ENCODE results near the gene MACROD2. TPM values are rescaled to one million over a fixed set of nuclear protein-coding genes. Genes with fewer than 3 reads are reported as not detected.

Gene MACROD2
- total RNA-seq, 4 donors from 2014 or later = 4.6 to 33.0 (median 8.3) TPM

GRCh38 chr20:15056246-15056645 lies 1060.9 kb downstream of the MACROD2 start:
- Histone ChIP-seq H3K27me3 (no peaks in the 10 kb centered on the region), H3K36me3 (no peaks in the 10 kb centered on the region), H3K4me1 (no peaks in the 10 kb centered on the region), H3K4me3 (no peak overlapping the region), H3K9me3 (peaks cover 2 to 5% of the 10 kb centered on the region in 2 donors), H3K27ac (no peak overlapping the region)
- no peak for DNase-seq
- in situ Hi-C loops (cut with MboI; ENCODE audit: low pct_ligation_motif_present in 1 of 4, low pct_unique_long_range_greater_than_20kb in 1 of 4, low sequenced_read_pairs in 3 of 4) = no loop called here
- TF ChIP-seq POLR2AphosphoS5 (IDR thresholded peaks at IDR 0.05) (no peak), POLR2A (IDR thresholded peaks at IDR 0.05) (no peak), EP300 (IDR thresholded peaks at IDR 0.05; ENCODE audit: low read depth) (no peak), CTCF (IDR thresholded peaks at IDR 0.05) (no peak)
- 60 to 74% methylated on average over 1 to 5 of the region's 5 CpGs for WGBS, 2 donors (ENCODE audit: low coverage in 1 of 2)
- intact Hi-C loops (cut with DNase I; ENCODE audit: low total_unique reads) = no loop called here

DNA sequence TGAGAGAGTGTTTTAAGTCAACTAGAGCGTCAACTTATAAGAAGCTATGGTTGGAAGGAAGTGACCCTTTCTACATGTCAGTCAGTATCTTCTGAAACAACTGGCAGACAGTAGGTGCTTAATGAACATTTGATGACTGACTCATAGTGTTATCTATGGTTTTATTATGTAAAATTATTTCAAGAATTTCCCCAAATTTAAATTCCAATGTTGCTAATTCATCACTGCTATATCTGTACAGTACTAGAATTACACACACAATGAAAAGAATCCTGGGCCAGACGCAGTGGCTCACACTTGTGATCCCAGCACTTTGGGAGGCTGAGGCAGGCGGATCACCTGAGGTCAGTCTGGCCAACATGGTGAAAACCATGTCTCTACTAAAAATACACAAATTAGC lies 1063.5 kb downstream of the MACROD2 start:
- DNase-seq = no peak
- TF ChIP-seq POLR2AphosphoS5 (IDR thresholded peaks at IDR 0.05) (no peak), POLR2A (IDR thresholded peaks at IDR 0.05) (no peak), EP300 (IDR thresholded peaks at IDR 0.05; ENCODE audit: low read depth) (no peak), CTCF (IDR thresholded peaks at IDR 0.05) (no peak)

GRCh38 chr20:15059438-15059837 lies 1064.1 kb downstream of the MACROD2 start:
- Histone ChIP-seq H3K36me3 (no peaks in the 10 kb centered on the region), H3K27ac (no peak overlapping the region), H3K4me1 (no peaks in the 10 kb centered on the region), H3K27me3 (no peaks in the 10 kb centered on the region), H3K4me3 (no peak overlapping the region), H3K9me3 (no peaks in the 10 kb centered on the region)
- DNase-seq = no peak
- in situ Hi-C loops (cut with MboI; ENCODE audit: low pct_ligation_motif_present in 1 of 4, low pct_unique_long_range_greater_than_20kb in 1 of 4, low sequenced_read_pairs in 3 of 4) (no loop called here), intact Hi-C loops (cut with DNase I; ENCODE audit: low total_unique reads) (no loop called here)
- TF ChIP-seq POLR2A (IDR thresholded peaks at IDR 0.05) (no peak), EP300 (IDR thresholded peaks at IDR 0.05; ENCODE audit: low read depth) (no peak), POLR2AphosphoS5 (IDR thresholded peaks at IDR 0.05) (no peak), CTCF (IDR thresholded peaks at IDR 0.05) (no peak)

More for the DNA sequence above, 1063.5 kb downstream of the MACROD2 start:
- Histone ChIP-seq H3K4me3 (no peak overlapping the region), H3K36me3 (no peaks in the 10 kb centered on the region), H3K27ac (no peak overlapping the region), H3K4me1 (no peaks in the 10 kb centered on the region), H3K9me3 (no peaks in the 10 kb centered on the region), H3K27me3 (no peaks in the 10 kb centered on the region)
- intact Hi-C loops (cut with DNase I; ENCODE audit: low total_unique reads) = no loop called here
- WGBS, 2 donors (ENCODE audit: low coverage in 1 of 2) = 78 to 91% methylated on average over 3 of the region's 3 CpGs
- in situ Hi-C loops (cut with MboI; ENCODE audit: low pct_ligation_motif_present in 1 of 4, low pct_unique_long_range_greater_than_20kb in 1 of 4, low sequenced_read_pairs in 3 of 4) = no loop called here

DNA sequence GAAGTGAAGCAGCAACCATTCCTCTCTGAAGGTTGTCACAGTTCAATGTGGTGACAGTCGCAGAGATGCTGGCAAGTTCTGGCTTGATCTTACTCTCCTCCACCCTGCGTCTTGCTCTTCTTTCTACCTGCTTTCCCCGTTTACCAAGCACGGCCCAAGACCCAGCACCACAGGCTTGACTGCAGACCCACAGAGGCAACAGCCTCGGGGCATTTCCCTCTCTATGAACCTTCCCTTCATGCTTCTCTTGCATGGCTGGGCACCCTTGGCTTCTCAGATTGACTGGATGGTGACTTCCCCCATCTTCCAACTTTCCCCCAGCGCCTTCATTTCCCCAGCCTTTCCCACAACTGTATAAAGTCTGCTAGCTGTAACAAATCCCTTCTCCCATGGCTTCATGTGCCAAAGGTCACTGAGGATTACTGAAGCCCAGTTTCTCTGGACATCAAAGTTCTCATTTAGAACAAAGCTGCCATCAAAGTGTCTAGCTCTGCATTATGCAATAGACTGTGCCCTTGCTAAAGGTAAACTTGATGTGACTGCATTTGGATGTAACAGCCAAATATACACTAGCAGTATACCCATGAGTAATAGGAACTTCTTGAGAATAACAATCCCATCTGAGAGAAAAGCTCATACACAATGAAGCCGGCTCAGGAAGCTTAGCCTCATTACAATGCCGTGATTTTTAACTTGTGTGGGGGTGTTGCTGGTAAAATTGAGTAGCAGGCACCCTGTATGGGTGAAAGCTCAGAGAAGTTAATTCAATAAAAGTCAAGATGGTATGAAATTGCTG lies 1065.1 kb downstream of the MACROD2 start:
- in situ Hi-C loops (cut with MboI; ENCODE audit: low pct_ligation_motif_present in 1 of 4, low pct_unique_long_range_greater_than_20kb in 1 of 4, low sequenced_read_pairs in 3 of 4) (no loop called here), intact Hi-C loops (cut with DNase I; ENCODE audit: low total_unique reads) (no loop called here)
- Histone ChIP-seq H3K27ac (no peak overlapping the region), H3K36me3 (no peaks in the 10 kb centered on the region), H3K4me1 (no peaks in the 10 kb centered on the region), H3K27me3 (no peaks in the 10 kb centered on the region), H3K4me3 (no peak overlapping the region), H3K9me3 (no peaks in the 10 kb centered on the region)
- WGBS, 2 donors (ENCODE audit: low coverage in 1 of 2) = 81 to 83% methylated on average over 8 of the region's 8 CpGs
- DNase-seq = no peak
- no peak for TF ChIP-seq CTCF (IDR thresholded peaks at IDR 0.05)
- TF ChIP-seq POLR2AphosphoS5 (IDR thresholded peaks at IDR 0.05) = no peak
- TF ChIP-seq EP300 (IDR thresholded peaks at IDR 0.05; ENCODE audit: low read depth) = no peak
- TF ChIP-seq POLR2A (IDR thresholded peaks at IDR 0.05) = no peak
